Amniotic epithelial cell (primary cell): Measurements from ENCODE around the gene ZNF280D.
"Not testable (repeated sequence)": the region's sequence is repeated elsewhere in the genome, so short reads cannot be mapped to it uniquely, and the experiment has no call there.

Experiments
- DNase-seq: peaks from one replicate; pipeline ENCODE4 v3.0.0-alpha.2; 2010; ENCODE audit warnings: low read depth

The ZNF280D gene

DNA sequence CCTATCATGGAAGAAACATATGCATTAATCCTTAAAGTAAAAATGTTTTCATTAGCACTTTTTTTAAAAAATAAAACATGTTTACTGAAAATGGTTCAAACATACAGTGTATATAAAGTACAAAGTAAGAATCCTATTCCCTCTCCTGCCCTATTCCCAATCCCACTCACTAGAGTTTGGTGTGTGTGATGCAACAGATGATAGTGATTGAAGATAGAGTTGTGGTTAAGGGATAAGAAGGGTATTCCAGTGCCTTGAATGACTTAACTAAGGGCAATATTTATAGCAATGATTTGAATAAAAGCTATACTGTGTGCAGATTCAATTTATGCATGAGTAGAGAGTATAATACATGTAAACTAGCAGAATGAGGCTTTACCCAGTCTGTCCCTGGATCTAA is 18.1 kb downstream of the ZNF280D start:
- DNase-seq: peak; percentile 73

DNA sequence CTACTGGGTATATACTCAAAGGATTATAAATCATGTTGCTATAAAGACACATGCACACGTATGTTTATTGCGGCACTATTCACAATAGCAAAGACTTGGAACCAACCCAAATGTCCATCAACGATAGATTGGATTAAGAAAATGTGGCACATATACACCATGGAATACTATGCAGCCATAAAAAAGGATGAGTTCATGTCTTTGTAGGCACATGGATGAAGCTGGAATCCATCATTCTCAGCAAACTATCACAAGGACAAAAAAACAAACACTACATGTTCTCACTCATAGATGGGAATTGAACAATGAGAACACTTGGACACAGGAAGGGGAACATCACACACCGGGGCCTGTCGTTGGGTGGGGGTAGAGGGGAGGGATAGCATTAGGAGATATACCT is 23.8 kb downstream of the ZNF280D start:
- not testable (repeated sequence) for DNase-seq

DNA sequence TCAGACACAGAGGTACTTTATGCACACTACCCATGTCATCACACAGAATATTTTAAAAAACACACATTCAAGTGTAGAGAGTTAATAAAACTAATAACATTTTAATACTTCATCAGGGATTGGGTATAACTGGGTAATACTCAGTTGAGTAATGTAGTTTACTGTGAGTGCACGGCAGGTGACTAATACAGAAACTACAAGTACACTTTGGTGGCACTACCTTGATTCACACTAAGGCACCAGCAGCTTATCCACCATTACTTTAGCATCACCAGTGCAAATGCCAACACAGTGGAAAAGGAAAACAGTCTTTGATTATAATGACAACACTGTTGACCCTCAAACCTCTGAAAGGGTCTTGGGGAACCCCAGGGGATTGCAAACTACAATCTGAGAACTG is 33.6 kb downstream of the ZNF280D start:
- DNase-seq: no peak

DNA sequence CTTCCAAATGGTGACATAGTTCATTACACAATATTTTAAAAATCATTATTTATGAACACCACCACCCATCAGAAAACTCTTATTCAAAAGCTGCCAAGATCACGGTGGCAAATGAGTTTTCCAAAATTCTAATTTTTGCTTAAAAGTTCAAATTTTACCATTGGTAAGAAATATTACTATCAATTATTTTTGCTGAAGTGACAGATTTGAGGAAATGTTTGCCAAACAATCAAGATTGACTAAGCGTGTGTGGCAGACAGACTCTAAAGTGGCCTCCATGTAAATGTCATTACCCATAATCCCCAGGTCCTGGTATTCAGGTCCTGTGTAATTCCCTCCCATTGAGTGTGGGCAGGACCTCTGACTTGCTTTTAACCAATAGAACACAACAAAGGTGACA is 35.0 kb downstream of the ZNF280D start:
- no peak for DNase-seq

DNA sequence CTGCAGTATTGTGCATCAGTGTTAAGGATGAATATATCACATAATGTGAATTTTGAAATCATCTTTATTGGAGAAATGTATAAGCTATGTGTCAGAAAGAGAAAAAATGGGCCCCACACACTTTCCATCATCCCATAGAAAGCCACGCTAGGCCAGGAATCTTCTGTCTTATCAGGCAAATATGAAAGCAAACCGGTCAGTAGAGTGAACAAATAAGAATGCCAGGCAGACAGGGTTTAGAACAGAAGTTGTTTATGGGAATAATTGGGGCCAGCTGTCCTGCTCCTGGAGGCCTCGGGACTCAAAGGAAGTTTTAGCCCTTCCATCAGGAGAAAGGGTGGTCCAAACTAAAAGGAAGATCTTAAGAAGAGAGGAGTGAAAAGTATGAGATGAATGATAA is 39.5 kb downstream of the ZNF280D start:
- peak; percentile 52 for DNase-seq

DNA sequence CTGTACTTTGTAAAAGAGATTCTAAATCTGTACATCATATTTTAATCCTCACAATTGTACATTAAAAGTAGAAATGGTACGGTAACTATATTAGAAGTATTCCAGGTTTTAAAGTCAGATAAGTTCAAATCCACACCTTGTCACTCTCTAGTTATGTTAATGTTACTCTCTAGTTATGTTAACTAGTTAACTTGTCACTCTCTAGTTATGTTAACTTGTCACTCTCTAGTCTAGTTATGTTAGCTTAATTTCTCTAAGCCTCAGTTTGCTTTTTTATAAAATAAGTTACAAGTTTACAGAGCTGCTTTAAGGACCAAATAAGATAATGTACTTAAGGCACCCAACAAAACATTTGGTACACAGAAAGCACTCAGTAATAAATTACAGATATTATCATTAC is 42.6 kb downstream of the ZNF280D start:
- DNase-seq: no peak

DNA sequence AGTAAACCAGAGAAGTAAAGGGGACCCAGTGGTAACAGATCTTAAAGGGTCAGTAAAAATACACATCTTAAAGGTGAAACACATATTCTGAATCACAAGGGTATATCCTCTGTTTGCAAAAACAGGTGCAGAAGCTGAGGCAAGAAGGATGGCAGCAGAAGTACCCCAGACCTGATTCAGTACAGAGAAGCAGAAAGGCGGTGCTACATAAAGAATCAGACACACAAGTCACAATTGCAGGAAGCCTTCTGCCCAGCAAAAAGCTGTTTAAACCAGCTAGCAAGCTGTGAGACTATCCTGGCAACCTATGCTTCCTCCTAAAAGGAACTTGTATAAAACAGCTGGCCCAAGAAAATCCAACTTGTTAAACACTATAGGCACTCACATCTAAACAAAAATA is 49.4 kb downstream of the ZNF280D start:
- no peak for DNase-seq

DNA sequence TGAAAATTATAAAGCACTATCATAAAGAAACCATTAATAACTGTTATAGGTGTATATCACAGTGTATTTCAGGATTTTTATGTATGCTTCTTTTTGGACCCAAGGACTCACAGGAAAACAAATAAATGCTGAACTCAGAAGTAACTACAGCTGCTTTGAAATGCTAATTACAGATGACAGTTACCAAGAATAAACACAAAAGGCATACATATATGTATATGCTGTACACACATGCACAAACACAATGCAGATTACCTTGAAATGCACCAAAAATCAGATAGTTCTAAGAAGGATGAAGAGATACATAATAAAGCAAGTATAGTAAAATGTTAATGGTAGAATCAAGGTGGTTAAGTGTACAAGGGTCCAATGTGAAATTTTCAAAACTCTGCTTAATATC is 52.2 kb downstream of the ZNF280D start:
- DNase-seq: no peak

DNA sequence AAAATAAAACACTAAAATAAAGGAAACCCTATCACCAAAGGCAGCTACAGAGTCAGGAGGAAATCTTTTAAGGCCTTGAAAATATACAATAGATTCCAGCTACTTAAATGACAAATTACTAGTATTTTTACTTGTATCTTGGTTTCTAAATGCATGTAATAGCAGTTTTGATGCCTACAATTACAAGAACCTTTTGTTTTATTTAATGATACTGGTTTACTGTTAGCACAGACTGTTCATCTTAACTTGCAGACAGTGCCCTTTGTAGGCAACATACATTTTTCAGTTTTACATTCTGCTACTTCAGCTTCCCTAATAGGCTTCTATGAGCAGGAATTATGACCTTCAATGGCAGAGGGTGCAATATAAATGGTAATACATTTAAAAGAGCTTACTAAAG is 54.1 kb downstream of the ZNF280D start:
- DNase-seq: no peak

DNA sequence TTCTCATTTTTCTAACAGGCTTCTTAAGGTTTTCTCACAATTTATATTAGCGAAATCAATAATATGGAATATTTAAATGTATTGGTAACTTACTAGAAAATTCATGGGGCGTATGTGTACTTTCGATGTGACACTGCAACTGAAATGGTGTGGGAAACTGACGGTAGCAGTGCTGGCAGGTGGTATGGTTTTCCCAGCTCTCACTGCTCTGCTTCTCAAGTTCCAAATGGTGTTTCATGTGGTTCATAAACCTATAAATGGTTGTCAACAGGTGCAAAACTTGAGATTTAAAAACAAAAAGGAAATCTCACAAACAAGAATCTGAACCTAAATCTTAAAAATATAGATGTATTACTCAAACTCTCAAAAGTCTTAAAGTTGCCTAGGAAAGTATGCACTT is 54.7 kb downstream of the ZNF280D start:
- DNase-seq: no peak

DNA sequence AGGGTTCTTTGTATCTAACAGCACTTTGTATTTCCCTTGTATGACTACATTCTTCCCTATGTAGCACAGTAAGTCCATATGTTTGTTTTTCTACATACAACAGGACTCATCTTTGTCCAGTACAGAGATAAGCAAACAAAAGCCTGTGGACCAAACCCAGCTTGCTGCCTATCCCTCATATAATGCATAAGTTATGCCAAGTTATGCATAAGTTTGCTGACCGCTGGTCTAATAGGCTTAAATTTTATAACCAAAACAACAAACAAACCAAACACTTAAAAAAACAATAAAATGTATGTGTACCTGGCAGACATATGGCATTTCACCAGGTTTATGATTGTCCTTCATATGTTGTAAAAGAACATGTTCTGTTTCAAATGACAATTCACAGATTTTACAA is 56.0 kb downstream of the ZNF280D start:
- no peak for DNase-seq

DNA sequence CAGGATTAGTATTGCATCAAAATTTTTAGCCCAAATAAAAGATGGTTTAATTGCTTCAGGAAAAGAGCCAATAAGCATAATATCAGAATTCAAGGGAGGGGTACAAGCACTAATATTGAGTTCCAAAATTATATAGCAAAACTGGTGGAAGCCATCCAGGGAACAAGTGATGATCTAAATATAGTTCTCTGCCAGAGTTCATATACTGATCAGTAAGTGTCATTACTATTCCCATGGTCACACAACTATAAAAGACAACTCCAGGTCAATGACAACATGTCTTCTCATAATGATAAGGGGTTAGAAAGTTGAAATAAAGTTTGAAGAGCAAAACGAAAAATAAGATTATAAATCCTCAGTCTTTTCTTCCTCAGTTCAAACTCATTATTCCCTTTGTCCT is 57.4 kb downstream of the ZNF280D start:
- DNase-seq: no peak

DNA sequence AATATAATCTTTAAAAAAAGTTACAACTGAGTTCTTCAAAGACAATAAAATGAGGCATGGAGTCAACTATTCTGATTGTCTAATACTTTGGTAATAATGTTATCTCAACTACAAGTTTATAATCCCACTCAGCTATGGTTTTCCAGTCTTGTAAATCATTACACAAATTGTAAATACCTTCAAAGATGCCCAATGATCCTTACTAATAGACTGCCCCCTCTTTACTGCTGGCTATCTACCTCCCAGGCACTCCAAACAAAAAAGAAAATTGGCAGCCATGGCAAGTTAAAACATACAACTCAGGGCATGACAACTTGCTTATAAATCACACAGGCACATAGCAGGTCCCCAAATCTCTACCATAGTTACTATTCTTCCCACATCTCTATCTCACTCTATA is 58.5 kb downstream of the ZNF280D start:
- DNase-seq: no peak

DNA sequence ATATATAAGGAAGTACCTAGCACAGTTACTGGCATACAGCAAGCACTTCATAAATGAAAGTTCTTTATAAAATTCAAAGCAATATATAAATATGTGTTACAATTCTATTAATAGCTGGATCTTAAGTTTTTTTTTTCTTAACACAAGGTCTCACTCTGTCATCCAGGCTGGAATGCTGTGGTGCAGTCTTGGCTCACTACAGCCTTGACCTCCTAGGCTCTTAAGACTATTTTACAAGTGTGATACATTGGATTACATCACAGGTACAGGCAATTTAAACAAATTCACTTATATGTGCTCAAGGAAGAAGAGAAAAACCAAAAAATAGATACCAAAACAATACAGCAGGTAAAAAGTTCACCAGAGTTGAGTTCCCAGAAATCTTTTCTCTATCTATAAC is 60.6 kb downstream of the ZNF280D start:
- DNase-seq: peak; percentile 69

DNA sequence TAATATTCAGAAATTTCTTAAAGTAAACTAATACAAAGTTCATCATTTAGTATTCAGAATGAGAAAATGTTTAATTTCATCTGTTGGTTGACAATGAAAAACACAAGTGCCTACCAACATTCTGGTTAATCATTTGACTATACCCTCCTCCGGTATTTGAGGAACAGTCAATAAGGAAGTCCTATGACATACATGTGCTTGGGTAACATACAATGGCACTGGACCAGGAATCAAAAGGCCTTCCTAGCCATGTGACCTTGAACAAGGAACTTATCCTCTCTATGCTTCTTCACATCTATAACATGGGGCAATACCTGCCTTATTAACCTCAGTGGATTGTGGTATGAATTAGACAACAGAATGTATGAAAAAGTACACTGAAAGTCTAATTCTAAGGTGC is 65.8 kb downstream of the ZNF280D start:
- peak; percentile 1 for DNase-seq

DNA sequence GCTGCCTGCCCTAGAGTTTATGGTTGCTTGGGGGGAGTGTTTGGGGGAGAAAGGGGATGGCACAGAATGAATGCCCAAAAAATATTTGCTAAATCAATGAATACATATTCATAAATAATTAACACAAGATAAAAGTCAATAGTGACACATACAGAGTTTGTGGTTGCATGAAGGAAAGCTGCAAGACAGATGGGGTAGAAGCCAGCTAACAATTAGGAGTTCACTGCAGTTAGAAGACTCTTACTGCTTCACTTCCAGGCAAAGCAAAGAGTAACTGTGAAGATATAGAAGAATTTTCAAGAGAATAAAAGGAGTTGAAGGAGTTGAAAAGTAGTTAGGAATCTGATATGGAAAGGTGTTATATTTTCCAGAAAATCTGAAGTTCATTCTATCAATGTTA is 72.4 kb downstream of the ZNF280D start:
- DNase-seq: no peak

DNA sequence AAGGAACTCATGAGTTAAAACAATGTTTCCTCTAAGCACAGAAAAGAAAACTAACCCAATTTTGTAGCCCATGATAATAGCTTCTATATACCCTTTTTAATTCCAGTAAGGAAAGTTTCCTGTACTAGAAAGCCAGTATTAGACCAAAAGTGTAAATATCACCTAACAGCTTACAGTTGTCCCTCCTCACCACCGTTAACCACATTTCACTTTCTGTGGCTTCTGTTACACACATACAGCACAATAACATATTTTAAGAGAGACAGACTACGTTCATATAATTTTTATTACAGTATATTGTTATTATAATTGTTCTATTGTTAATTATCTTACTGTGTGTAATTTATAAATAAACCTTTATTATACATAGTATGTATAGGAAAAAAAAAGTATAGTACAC is 74.1 kb downstream of the ZNF280D start:
- no peak for DNase-seq

DNA sequence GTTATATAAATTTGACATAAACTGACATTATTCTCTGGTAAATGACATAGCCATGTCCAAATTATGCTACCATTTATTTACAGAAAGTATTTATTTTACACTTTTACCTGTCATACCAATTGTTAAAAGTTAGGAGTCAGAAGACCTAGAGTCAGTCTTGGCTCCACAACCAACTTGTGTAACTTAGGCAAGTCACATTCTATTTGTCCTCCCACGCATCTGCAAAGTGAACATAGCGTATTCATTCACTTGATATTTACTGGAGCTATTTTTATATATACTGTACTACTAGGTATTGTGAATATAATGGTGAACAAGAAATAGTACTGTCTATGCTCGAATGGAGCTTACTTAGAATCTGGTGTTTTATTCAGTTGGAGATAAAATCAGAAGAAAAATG is 78.7 kb downstream of the ZNF280D start:
- peak; percentile 19 for DNase-seq

DNA sequence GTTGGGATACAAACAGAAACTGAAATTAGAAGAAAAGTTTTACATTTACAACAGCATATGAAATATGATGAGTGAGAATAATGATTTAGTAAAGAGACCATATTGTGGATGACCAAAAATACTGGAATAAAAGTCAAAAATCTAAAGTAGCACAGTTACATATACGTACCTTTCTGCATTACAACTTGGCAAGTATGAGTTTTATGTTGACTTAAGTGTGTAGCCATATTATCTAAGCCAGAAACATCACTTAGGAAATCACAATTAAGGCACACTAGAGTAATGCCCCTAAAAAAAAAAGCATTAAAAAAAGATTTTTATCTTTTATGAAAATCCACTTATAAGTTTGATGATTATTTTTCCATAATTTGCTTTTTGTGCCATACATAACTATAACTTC is 79.1 kb downstream of the ZNF280D start:
- no peak for DNase-seq

DNA sequence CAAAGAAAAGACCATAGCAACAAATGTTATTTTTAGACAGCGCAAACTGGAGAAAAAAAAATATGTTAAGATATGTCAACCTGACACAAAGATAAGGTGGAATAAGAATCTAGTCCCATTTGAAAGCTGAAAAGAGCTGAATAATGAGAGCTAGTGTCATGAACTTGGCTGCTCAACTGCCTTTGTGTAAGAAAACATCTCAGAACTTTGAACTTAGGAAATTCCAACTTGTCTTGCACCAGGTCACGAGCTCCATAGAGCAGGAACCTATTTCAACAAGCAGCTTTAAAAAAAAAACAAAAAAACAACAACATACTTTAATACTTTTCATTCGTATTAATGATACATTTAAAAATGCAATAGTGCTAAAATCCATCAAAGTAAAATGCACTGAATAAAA is 79.5 kb downstream of the ZNF280D start:
- no peak for DNase-seq

DNA sequence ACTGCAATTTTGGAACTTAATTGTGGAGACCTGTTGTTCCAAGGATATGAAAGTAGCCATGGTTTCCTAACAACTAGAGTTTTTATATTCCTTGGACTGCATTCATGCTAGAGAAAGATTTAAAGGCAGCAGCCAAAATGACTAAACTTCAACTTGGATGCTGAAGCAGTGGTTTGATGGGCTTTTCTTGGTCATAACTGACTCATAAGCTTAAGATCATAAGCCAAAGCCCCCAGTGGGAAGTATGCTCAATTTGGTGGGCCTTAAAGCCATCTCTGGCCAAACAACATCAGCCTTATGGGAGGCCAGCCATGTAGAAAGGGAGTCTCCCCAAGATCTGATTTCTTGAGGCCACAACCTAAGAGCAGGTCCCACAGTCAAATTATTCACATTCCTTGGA is 80.2 kb downstream of the ZNF280D start:
- DNase-seq: no peak

DNA sequence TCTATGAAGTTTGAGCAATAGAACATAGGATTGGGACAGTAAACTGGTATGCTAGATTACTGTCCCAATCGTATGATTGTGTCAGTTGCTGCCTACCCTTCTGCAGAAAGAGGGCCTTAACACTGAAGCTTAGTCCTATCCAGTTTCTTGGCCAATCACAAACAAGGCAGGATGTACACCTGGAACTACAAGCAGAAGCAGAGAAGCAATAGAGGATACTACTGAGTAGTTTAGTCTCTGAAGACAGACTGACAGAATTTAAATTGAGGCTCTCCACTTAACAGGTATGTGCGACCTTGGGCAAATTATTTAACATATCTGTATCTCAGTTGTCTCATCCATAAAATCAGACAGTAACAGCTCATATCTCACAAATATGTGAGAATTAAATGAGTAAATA is 85.0 kb downstream of the ZNF280D start:
- DNase-seq: no peak

DNA sequence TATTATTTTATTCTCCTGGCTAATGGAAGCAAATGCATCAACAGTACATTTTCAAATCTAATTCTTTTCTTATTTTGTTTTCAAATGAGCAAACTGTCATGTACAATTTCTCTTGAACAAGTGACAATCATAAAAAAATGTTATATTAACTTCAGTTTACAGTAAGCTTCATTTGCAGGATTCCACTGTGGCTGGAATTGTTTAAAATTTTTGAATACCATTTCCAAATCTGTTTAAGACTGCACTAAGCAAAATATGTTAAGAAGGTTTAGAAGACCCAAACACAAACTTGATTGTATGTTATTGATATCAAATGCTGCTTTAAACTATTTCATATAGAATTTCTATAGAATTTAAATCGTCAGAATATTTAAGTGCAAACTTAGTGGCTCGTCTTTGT is 92.8 kb downstream of the ZNF280D start:
- no peak for DNase-seq

DNA sequence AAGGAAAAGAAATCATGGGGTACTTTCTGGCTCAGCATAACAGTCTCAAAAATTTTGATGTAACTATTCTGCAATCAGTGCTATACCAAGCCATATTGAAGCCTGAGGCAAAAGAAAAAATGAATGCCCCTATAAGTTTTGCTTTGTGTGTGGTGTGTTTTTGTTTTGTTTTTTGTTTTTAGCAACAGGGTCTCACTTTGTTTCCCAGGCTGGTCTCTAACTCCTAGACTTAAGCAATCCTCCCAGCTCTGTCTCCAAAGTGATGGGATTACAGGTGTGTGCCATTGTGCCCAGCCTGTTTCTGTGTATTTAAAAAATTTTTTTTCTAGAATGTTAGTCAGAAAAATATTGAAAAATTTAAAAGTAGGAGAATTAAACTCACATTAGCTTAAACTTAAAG is 93.2 kb downstream of the ZNF280D start:
- no peak for DNase-seq

DNA sequence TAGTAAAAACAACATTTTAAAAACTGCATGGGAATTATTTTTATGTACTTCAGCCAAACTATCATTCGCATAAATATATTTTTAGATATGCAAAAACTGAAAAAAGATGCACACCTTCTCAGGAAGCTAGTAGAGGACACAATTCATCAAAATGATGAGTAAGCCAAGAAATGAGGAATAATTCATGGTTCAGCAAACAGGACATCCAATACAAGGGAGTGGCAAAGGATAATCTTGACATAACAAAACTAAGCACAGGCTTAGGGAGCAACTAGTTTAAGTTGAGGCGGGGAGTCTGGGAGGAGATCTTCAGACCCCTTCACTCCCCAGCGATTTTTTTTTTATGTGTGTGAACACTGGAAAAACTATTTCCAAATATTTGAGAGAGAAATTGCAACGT is 93.7 kb downstream of the ZNF280D start:
- no peak for DNase-seq
